AG09309 (cell line): ENCODE data around the gene EMP1.

ENCODE experiments used
- DNase-seq: peaks from one replicate; pipeline ENCODE4 v3.0.0-alpha.2; 2010; ENCODE audit warnings: low read depth
- H3K4me3 ChIP-seq: 2 replicates; pipeline ENCODE4 v1.5.1; 2011; ENCODE audit warnings: mild to moderate bottlenecking, low read depth, low read length, moderate library complexity; ENCODE audit not compliant: control insufficient read depth
- TF ChIP-seq, protein P1 (sequence below): IDR thresholded peaks from 2 replicates; pipeline ENCODE4 v1.5.1; 2011; ENCODE audit warnings: mild to moderate bottlenecking, low read depth, low read length, inconsistent platforms; ENCODE audit not compliant: insufficient read depth, control insufficient read depth; ENCODE audit errors: missing control alignments

The EMP1 gene

DNA sequence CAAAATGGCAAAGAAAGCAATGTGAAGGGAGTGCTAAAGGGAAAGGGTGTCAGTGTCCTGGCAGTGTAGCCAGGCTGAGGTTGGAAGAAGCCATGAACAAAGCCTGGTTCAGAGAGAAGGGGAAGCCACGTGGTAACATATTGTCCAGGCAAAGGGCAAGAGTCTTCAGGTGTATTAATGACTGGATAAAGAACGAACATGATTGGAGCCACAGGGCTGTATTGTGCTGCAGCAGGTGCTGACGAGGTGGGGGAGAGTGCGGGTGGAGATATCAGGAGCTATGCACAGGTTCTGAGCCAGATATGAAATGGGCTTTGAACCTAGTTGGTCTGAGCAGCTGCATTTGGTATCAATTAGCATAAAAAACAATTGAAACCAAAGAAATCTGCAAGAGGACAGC, 18.6 kb upstream of the EMP1 start:
- TF ChIP-seq, protein P1, sequence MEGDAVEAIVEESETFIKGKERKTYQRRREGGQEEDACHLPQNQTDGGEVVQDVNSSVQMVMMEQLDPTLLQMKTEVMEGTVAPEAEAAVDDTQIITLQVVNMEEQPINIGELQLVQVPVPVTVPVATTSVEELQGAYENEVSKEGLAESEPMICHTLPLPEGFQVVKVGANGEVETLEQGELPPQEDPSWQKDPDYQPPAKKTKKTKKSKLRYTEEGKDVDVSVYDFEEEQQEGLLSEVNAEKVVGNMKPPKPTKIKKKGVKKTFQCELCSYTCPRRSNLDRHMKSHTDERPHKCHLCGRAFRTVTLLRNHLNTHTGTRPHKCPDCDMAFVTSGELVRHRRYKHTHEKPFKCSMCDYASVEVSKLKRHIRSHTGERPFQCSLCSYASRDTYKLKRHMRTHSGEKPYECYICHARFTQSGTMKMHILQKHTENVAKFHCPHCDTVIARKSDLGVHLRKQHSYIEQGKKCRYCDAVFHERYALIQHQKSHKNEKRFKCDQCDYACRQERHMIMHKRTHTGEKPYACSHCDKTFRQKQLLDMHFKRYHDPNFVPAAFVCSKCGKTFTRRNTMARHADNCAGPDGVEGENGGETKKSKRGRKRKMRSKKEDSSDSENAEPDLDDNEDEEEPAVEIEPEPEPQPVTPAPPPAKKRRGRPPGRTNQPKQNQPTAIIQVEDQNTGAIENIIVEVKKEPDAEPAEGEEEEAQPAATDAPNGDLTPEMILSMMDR: no peak
- no peak overlapping the region for H3K4me3 ChIP-seq
- DNase-seq: no peak

DNA sequence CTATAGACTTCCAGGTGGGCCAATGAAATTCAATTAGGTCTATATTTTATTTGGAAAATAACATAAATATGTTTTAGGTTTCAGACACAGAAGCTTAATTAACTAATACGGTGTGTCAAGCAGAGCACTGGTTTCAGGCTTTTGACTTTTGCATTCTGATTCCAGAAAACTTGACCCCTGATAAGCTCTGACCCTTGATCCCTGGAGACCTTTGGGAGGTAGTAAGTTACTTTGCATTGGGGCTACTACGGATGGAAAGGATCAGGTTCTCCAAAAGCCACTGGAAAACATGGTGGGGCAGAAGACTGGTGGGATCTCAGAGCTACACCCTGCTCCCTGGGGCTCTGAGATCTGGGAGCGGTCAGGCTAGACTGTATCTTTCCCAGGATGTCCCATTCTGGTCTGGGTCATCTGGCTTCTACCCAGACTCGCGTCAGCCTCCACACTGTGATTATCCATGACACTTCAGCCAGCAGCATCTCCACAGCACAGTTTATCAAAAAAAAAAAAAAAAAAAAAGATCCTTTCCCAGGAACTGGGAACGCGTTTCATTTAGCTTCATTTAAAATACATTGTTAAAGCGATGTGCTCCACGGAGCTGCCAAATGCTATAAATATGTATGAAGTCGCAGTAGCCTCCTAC, 17.8 kb upstream of the EMP1 start:
- no peak overlapping the region for H3K4me3 ChIP-seq
- TF ChIP-seq, protein P1: no peak
- DNase-seq: no peak

DNA sequence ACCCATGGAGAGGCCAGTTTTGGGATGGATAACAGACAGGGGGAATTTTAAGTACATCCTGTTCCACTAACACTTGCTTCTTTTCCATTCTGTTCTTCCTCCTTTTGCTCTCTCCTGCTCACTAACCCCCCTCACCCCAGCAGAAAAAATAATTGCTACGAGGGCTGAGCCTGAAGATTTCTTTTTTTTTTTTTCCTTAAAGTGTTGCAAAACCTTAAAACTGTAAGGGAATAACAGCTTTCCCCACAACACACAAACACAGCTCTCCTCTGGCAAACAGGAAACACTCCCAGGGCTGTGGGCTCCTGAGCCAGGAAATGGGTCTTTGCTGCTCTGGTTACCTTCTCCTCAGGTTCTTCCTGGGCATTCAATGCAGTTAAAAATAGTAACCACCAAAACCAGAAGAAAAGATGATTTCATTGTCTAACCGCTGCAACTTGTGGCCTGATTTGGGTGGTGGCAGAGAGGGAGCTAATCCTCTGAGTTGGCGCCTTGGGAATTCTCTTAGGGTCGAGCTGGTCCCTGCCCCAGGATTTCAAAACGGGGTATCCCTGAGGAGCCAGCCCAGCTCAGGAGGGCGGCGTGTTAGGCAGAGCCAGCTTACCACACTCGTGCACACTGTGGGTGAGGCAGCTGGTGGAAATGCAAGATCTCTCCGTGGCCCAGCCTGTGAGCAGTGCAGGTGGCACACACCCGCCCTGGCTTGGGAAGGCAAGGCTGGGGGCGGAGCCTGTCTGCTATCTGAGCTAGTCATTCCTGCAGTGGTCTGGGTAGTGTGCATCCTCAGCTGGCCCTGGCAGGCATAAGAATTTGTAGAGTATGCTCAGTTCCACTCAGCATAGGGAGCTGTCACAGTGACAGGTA, 17.1 kb upstream of the EMP1 start:
- H3K4me3 ChIP-seq: no peak overlapping the region; the same call in 1 of the 2 replicates
- TF ChIP-seq, protein P1: no peak
- DNase-seq: no peak

DNA sequence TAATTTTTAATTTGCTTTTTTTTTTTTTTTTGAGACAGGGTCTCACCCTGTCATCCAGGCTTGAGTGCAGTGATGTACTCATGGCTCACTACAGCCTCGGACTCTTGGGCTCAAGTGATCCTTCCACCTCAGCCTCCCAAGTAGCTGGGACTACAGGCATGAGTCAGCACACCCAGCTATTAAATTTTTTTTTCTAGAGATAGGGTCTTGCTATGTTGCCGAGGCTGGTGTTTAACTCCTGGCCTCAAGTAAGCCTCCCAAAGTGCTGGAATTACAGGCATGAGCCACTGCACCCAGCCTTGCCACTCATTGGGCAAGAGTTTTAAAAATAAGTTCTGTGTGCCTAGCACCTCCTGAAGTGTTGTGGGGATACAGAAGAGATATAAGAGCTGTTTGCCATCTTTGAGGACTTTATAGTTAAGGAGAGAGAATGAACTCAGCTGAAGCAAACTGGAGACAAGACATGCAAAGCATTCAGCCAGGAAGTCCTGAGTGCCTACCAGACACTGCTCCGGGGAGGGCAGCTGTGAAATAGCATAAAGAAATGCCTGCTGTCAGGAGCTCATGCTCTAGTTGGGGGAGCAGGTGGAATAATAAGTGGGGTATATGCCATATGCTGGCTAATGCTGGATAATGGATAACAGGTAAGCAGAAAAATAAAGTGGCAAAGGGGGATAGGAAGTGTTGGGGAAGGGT, 15.0 kb upstream of the EMP1 start:
- no peak for DNase-seq
- H3K4me3 ChIP-seq: no peak overlapping the region
- TF ChIP-seq, protein P1: no peak

DNA sequence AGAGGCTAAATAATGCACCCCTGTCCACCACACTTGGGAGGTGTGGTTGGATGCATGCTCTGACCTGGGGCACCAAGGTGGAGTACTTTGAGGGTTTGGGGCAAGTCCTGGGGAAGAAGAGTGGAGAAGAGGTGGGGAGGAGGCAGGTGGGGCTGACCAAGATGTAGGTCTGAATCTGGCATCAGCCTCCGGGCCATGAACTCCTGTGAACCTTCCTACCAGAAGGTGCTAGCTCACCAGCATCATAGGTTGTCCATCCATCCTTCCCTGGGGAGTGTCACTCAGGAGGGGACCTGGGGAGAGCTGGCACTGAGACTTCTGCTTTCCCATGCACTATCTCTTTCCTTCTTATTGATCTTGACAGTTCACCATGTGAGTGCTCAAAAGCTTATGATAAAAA, 13.6 kb upstream of the EMP1 start:
- DNase-seq: no peak
- no peak overlapping the region for H3K4me3 ChIP-seq
- TF ChIP-seq, protein P1: no peak

DNA sequence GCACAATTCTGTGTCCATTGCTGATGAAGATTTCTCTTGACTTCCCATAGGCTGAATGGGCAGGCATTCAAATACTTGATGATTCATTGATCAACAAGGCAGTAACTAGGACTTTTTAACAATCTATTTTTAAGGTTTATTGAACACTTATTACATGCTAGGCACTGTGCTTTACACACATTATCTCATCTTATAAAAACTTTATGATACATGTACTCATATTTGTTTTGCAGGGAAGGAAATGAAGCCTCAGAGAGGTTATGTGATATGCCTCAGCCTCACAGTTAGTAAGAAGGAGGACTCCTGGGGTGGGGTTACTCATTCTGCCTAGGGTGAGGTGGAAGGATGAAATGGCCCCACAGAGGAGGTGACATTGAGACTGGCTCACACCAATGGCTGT, 12.9 kb upstream of the EMP1 start:
- H3K4me3 ChIP-seq: no peak overlapping the region
- TF ChIP-seq, protein P1: no peak
- no peak for DNase-seq
